PC-9 (cell line): ENCODE data around the gene POLR2A.

Experiments
- EZH2 ChIP-seq: fragments of 200-600 bp; sonication (generic); IDR thresholded peaks from 2 replicates; pipeline ENCODE4 v1.8.0; 2017; ENCODE audit warnings: antibody characterized with exemption, low read depth
- TF ChIP-seq, protein P1 (sequence below): fragments of 200-600 bp; sonication (generic); conservative IDR thresholded peaks from 2 replicates; pipeline ENCODE4 v1.6.1; 2017; ENCODE audit warnings: mixed run types, antibody characterized with exemption, mild to moderate bottlenecking, moderate library complexity

- no peak for TF ChIP-seq EZH2
- TF ChIP-seq, protein P1, sequence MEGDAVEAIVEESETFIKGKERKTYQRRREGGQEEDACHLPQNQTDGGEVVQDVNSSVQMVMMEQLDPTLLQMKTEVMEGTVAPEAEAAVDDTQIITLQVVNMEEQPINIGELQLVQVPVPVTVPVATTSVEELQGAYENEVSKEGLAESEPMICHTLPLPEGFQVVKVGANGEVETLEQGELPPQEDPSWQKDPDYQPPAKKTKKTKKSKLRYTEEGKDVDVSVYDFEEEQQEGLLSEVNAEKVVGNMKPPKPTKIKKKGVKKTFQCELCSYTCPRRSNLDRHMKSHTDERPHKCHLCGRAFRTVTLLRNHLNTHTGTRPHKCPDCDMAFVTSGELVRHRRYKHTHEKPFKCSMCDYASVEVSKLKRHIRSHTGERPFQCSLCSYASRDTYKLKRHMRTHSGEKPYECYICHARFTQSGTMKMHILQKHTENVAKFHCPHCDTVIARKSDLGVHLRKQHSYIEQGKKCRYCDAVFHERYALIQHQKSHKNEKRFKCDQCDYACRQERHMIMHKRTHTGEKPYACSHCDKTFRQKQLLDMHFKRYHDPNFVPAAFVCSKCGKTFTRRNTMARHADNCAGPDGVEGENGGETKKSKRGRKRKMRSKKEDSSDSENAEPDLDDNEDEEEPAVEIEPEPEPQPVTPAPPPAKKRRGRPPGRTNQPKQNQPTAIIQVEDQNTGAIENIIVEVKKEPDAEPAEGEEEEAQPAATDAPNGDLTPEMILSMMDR, result no peak
These were observed 12.4 kb upstream of the POLR2A start for GRCh38 chr17:7471729-7472128.
